ENCODE measurements around the gene MSTO1. TPM values are rescaled to one million over a fixed set of nuclear protein-coding genes. Genes with fewer than 3 reads are reported as not detected.

Gene MSTO1
- total and polyA plus RNA-seq, 12 donors, result 14.8 to 23.2 (median 17.3) TPM

- intact Hi-C loops (cut with DNase I), result loop anchor here in 2 of 10 donors (10.0 kb wide), 2 partner anchors 55 to 295 kb away; no protein-coding TSS in a partner anchor
- Histone ChIP-seq H3K36me3 (no peaks in the 10 kb centered on the region), H3K27me3 (no peaks in the 10 kb centered on the region), H3K9me3 (no peaks in the 10 kb centered on the region), H3K27ac (no peak overlapping the region), H3K4me3 (no peak overlapping the region), H3K4me1 (peaks cover 0 to 44% (median 6%) of the 10 kb centered on the region in 9 donors)
- TF ChIP-seq CTCF (IDR thresholded peaks at IDR 0.05), result no peak
- no peak for ATAC-seq
- no peak for DNase-seq
These were observed 39.7 kb downstream of the MSTO1 start for GRCh38 chr1:155649676-155650075.

- H3K36me3 ChIP-seq, result no peaks in the 10 kb centered on the region
- H3K27ac ChIP-seq, result no peak overlapping the region
- no peak for TF ChIP-seq CTCF (IDR thresholded peaks at IDR 0.05)
- 89 to 94% methylated on average over 7 of the region's 7 CpGs for WGBS, 2 donors
- intact Hi-C loops (cut with DNase I), result loop anchor here in 2 of 10 donors (10.0 kb wide), 2 partner anchors 55 to 295 kb away; no protein-coding TSS in a partner anchor
- no peaks in the 10 kb centered on the region for H3K9me3 ChIP-seq
- ATAC-seq (no peak), DNase-seq (no peak)
- no peak overlapping the region for H3K4me3 ChIP-seq
- H3K27me3 ChIP-seq, result no peaks in the 10 kb centered on the region
- H3K4me1 ChIP-seq, result peaks cover 0 to 38% (median 6%) of the 10 kb centered on the region in 9 donors
These were observed 40.3 kb downstream of the MSTO1 start for GRCh38 chr1:155650231-155650757.

GRCh38 chr1:155651861-155652661 is 42.0 kb downstream of the MSTO1 start:
- H3K36me3 ChIP-seq, result no peaks in the 10 kb centered on the region
- DNase-seq (no peak), ATAC-seq (no peak)
- TF ChIP-seq CTCF (IDR thresholded peaks at IDR 0.05), result no peak
- H3K9me3 ChIP-seq, result no peaks in the 10 kb centered on the region
- peaks cover 0 to 23% (median 4%) of the 10 kb centered on the region in 9 donors for H3K4me1 ChIP-seq
- H3K27ac ChIP-seq, result no peak overlapping the region
- no peaks in the 10 kb centered on the region for H3K27me3 ChIP-seq
- no peak overlapping the region for H3K4me3 ChIP-seq
- intact Hi-C loops (cut with DNase I), result loop anchor here in 2 of 10 donors (10.0 kb wide), 2 partner anchors 57 to 297 kb away; no protein-coding TSS in a partner anchor
- 78% methylated on average over 3 of the region's 3 CpGs for WGBS, 2 donors

- H3K36me3 ChIP-seq, result peaks cover 0 to 2% (median 0%) of the 10 kb centered on the region in 9 donors
- DNase-seq (no peak), ATAC-seq (no peak)
- H3K4me1 ChIP-seq, result peaks cover 0 to 23% (median 5%) of the 10 kb centered on the region in 9 donors
- intact Hi-C loops (cut with DNase I), result loop anchor here in 2 of 10 donors (10.0 kb wide), 2 partner anchors 58 to 298 kb away; no protein-coding TSS in a partner anchor
- H3K27me3 ChIP-seq, result no peaks in the 10 kb centered on the region
- no peak overlapping the region for H3K27ac ChIP-seq
- 79 to 80% methylated on average over 3 of the region's 3 CpGs for WGBS, 2 donors
- no peak for TF ChIP-seq CTCF (IDR thresholded peaks at IDR 0.05)
- H3K9me3 ChIP-seq, result no peaks in the 10 kb centered on the region
- H3K4me3 ChIP-seq, result no peak overlapping the region
These were observed 42.9 kb downstream of the MSTO1 start for GRCh38 chr1:155652951-155653350.
